Measurements from ENCODE around the gene METTL24. TPM values are rescaled to one million over a fixed set of nuclear protein-coding genes. Genes with fewer than 3 reads are reported as not detected.

Gene METTL24
- total and polyA plus RNA-seq, 2 of the 8 experiments (the other 6 are each of a cell fraction or from before 2014, with no cell fraction given), result 0.30 to 0.39 TPM

DNA sequence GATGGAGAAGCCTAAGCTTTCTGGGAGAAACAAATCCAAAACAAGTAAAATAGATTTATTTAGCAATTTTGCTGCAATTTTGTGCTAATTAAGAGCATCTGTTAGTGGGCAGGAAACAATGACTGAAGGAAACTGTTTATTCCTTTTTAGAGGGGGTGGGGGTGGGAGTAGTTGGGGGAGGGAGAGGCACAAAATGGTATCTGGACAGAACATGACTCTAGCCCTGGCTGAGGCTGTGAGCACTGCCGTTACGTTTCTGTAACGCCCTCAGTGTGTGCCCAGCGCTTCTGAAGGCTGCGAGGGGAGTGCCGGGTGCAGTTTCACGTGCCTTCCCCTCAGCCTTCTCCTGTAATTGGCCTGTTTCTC, 28.8 kb downstream of the METTL24 start:
- H3K4me2 ChIP-seq (ENCODE audit: insufficient read depth in 1 of 2, low read depth in 2 of 2, low read length in 2 of 2), result no peak overlapping the region

More for the DNA sequence above, 28.8 kb downstream of the METTL24 start:
- Histone ChIP-seq H3K79me2 (ENCODE audit: control insufficient read depth in 1 of 2, insufficient read depth in 2 of 2, low read length in 2 of 2) (no peaks in the 10 kb centered on the region), H3K4me3 (ENCODE audit: extremely low read depth in 1 of 4, insufficient read depth in 2 of 4, low read depth in 3 of 4, low read length in 4 of 4) (no peak overlapping the region), H3K27ac (ENCODE audit: low read depth, low read length) (no peak overlapping the region), H4K91ac (replicated peaks; ENCODE audit: insufficient read length, low read length) (no peak overlapping the region), H3K14ac (ENCODE audit: insufficient read length) (no peak overlapping the region), H3K23me2 (ENCODE audit: low read depth, low read length) (no peaks in the 10 kb centered on the region; the same call in 1 of the 2 replicates), H3K56ac (replicated peaks; ENCODE audit: insufficient read length, low read depth, low read length) (no peak overlapping the region), H2BK20ac (ENCODE audit: low read length) (no peak overlapping the region), H2BK15ac (ENCODE audit: low read length) (no peak overlapping the region), H2BK12ac (ENCODE audit: low read depth, low read length) (no peak overlapping the region), H2BK5ac (ENCODE audit: low read depth, low read length) (no peak overlapping the region), H3K36me3 (ENCODE audit: control insufficient read depth in 2 of 4, insufficient read depth in 4 of 4, low read length in 3 of 4) (no peaks in the 10 kb centered on the region), H4K20me1 (replicated peaks in 1 of 2; ENCODE audit: control insufficient read depth in 1 of 2, insufficient read depth in 2 of 2, low read length in 2 of 2) (no peaks in the 10 kb centered on the region), H4K5ac (ENCODE audit: insufficient read length, low read depth, low read length) (no peak overlapping the region), H4K8ac (ENCODE audit: extremely low read depth, insufficient read depth, low read length) (no peak overlapping the region), H2AFZ (ENCODE audit: low read length) (no peak overlapping the region), H3K18ac (ENCODE audit: extremely low read depth, low read length) (no peak overlapping the region), H3K9me3 (ENCODE audit: insufficient read depth in 2 of 2, low read depth in 1 of 2, low read length in 1 of 2) (no peaks in the 10 kb centered on the region), H3K9ac (replicated peaks in 1 of 4; ENCODE audit: extremely low read depth in 1 of 4, low read depth in 3 of 4, low read length in 3 of 4) (no peak overlapping the region), H3K4ac (replicated peaks; ENCODE audit: insufficient read length, low read depth, low read length) (no peak overlapping the region), H3K79me1 (ENCODE audit: low read depth, low read length) (no peaks in the 10 kb centered on the region), H3K4me1 (replicated peaks in 1 of 4; ENCODE audit: control insufficient read depth in 3 of 4, insufficient read depth in 4 of 4, low read length in 3 of 4) (peaks cover 0 to 3% (median 0%) of the 10 kb centered on the region in 4 experiments; a peak in 1 of 7 replicates), H3K27me3 (replicated peaks in 1 of 4; ENCODE audit: control insufficient read depth in 3 of 4, extremely low read depth in 1 of 4, insufficient read depth in 3 of 4, low read length in 3 of 4) (no peaks in the 10 kb centered on the region), H3K23ac (ENCODE audit: insufficient read length) (no peak overlapping the region), H2AK5ac (ENCODE audit: low read depth, low read length) (no peak overlapping the region), H2BK120ac (replicated peaks; ENCODE audit: low read depth, low read length) (no peak overlapping the region)
- DNase-seq (ENCODE audit: low read depth in 1 of 2, low spot score in 2 of 2), result no peak
- 69% methylated on average over 7 of the region's 7 CpGs; no CpG with 5 or more reads in 1 of the 2 experiments for WGBS, 2 experiments (ENCODE audit: extremely low coverage in 1 of 2, insufficient coverage in 1 of 2, insufficient read length in 1 of 2, insufficient replicate concordance in 2 of 2, low coverage in 1 of 2, low lambda C conversion rate in 2 of 2, missing lambda C conversion rate in 1 of 2)
- CTCF ChIA-PET (ENCODE audit: partially characterized antibody), result interaction anchor here (1.0 to 1.6 kb wide), 4 partner anchors 13 to 54 kb away, joined by 3 to 6 read pairs (median 4); no protein-coding TSS in a partner anchor
- no peak for TF ChIP-seq HDAC6 (IDR thresholded peaks at IDR 0.05; ENCODE audit: low read depth, low read length)
- no peak for TF ChIP-seq KDM5A (IDR thresholded peaks at IDR 0.05; ENCODE audit: low read length)
- TF ChIP-seq RBBP5 (IDR thresholded peaks at IDR 0.05; ENCODE audit: borderline replicate concordance, low read depth, low read length), result no peak
- TF ChIP-seq EGR1 (IDR thresholded peaks at IDR 0.05; ENCODE audit: borderline replicate concordance, low read depth, low read length), result no peak
- TF ChIP-seq, protein P1, sequence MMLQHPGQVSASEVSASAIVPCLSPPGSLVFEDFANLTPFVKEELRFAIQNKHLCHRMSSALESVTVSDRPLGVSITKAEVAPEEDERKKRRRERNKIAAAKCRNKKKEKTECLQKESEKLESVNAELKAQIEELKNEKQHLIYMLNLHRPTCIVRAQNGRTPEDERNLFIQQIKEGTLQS (IDR thresholded peaks at IDR 0.05; ENCODE audit: insufficient read depth, low read depth, low read length), result no peak
- TF ChIP-seq RNF2 (IDR thresholded peaks at IDR 0.05; ENCODE audit: borderline replicate concordance, low read depth, low read length, missing control alignments, poor library complexity, severe bottlenecking), result no peak
- no peak for TF ChIP-seq CHD2 (IDR thresholded peaks at IDR 0.05; ENCODE audit: low read length)
- TF ChIP-seq CHD1 (IDR thresholded peaks at IDR 0.05; ENCODE audit: low read depth, low read length), result no peak
- no peak for TF ChIP-seq CEBPB (IDR thresholded peaks at IDR 0.05; ENCODE audit: low read depth, low read length)
- no peak for FAIRE-seq
- POLR2A ChIA-PET (ENCODE audit: partially characterized antibody), result no interaction called here
